Effector CD8-positive, alpha-beta T cell (primary cell): ENCODE data around the gene LRMDA.
"Not testable (repeated sequence)": the region's sequence is repeated elsewhere in the genome, so short reads cannot be mapped to it uniquely, and the experiment has no call there.

Experiments
- DNase-seq: peaks from one replicate; lab custom pipeline; 2025; lab: John Stamatoyannopoulos, UW

Gene LRMDA

GRCh38 chr10:75611172-75611992 lies 180.0 kb downstream of the LRMDA start:
- no peak for DNase-seq

- no peak for DNase-seq
Measured at GRCh38 chr10:75611993-75612372, 180.6 kb downstream of the LRMDA start.

GRCh38 chr10:75612904-75613684 lies 181.7 kb downstream of the LRMDA start:
- no peak for DNase-seq

GRCh38 chr10:75613685-75614504 lies 182.5 kb downstream of the LRMDA start:
- DNase-seq = no peak

GRCh38 chr10:75616076-75616475 lies 184.7 kb downstream of the LRMDA start:
- no peak for DNase-seq

GRCh38 chr10:75616874-75617478 lies 185.6 kb downstream of the LRMDA start:
- no peak for DNase-seq

GRCh38 chr10:75617485-75618155 lies 186.2 kb downstream of the LRMDA start:
- no peak for DNase-seq

- DNase-seq = no peak
Measured at GRCh38 chr10:75619635-75620034, 188.2 kb downstream of the LRMDA start.

GRCh38 chr10:75620356-75620755 lies 188.9 kb downstream of the LRMDA start:
- DNase-seq = no peak

- DNase-seq = not testable (repeated sequence)
Measured at GRCh38 chr10:75621003-75621402, 189.6 kb downstream of the LRMDA start.

- DNase-seq = no peak
Measured at GRCh38 chr10:75622503-75622902, 191.1 kb downstream of the LRMDA start.

GRCh38 chr10:75623310-75624093 lies 192.1 kb downstream of the LRMDA start:
- no peak for DNase-seq

- DNase-seq = no peak
Measured at GRCh38 chr10:75624638-75625037, 193.2 kb downstream of the LRMDA start.

GRCh38 chr10:75630746-75631145 lies 199.3 kb downstream of the LRMDA start:
- DNase-seq = no peak

GRCh38 chr10:75632805-75633462 lies 201.5 kb downstream of the LRMDA start:
- DNase-seq = no peak

GRCh38 chr10:75633568-75633967 lies 202.1 kb downstream of the LRMDA start:
- no peak for DNase-seq

- DNase-seq = no peak
Measured at GRCh38 chr10:75634947-75635346, 203.5 kb downstream of the LRMDA start.

- no peak for DNase-seq
Measured at GRCh38 chr10:75638752-75639151, 207.3 kb downstream of the LRMDA start.

GRCh38 chr10:75639736-75640135 lies 208.3 kb downstream of the LRMDA start:
- no peak for DNase-seq

GRCh38 chr10:75640381-75640780 lies 209.0 kb downstream of the LRMDA start:
- DNase-seq = no peak
